GM21576 (cell line): ENCODE results near the gene ZSWIM7.
A peak's percentile ranks its signal among the peaks of the same experiment; 100 is the strongest.

Experiments
- ATAC-seq: cut with Tn5 transposase; IDR thresholded peaks from one replicate; pipeline ENCODE4 v1.9.1; 2021; ENCODE audit warnings: mild to moderate bottlenecking, moderate library complexity; ENCODE audit not compliant: unreplicated experiment

The ZSWIM7 gene

GRCh38 chr17:15999141-15999973 is at the start of gene ZSWIM7, which contains the start of gene TTC19:
Gene ZSWIM7 (minus strand): TSS chr17:15999704. CDS start chr17:15999594, 110 bp downstream.
Gene TTC19 (plus strand): TSS chr17:15999824. CDS start chr17:15999849, 25 bp downstream.
- ATAC-seq: peak; percentile 91

- no peak for ATAC-seq
Observed at GRCh38 chr17:16048811-16049449, 49.4 kb upstream of the ZSWIM7 start.

- ATAC-seq: no peak
Observed at GRCh38 chr17:16046966-16047365, 47.5 kb upstream of the ZSWIM7 start.

GRCh38 chr17:16044487-16044886 is 45.0 kb upstream of the ZSWIM7 start:
- ATAC-seq: no peak

GRCh38 chr17:16040710-16041251 is 41.3 kb upstream of the ZSWIM7 start:
- ATAC-seq: no peak

- ATAC-seq: no peak
Observed at GRCh38 chr17:16037636-16038035, 38.1 kb upstream of the ZSWIM7 start.

- no peak for ATAC-seq
Observed at GRCh38 chr17:16036261-16036660, 36.8 kb upstream of the ZSWIM7 start.

- ATAC-seq: no peak
Observed at GRCh38 chr17:16033729-16034349, 34.3 kb upstream of the ZSWIM7 start.

GRCh38 chr17:16027708-16028584 is 28.4 kb upstream of the ZSWIM7 start:
- ATAC-seq: peak; percentile 80

- ATAC-seq: no peak
Observed at GRCh38 chr17:16026895-16027294, 27.4 kb upstream of the ZSWIM7 start.

- no peak for ATAC-seq
Observed at GRCh38 chr17:16025202-16025601, 25.7 kb upstream of the ZSWIM7 start.

- ATAC-seq: no peak
Observed at GRCh38 chr17:16023881-16024280, 24.4 kb upstream of the ZSWIM7 start.

- ATAC-seq: no peak
Observed at GRCh38 chr17:16019347-16019746, 19.8 kb upstream of the ZSWIM7 start.

GRCh38 chr17:16013943-16014407 is 14.5 kb upstream of the ZSWIM7 start:
- ATAC-seq: no peak

- ATAC-seq: no peak
Observed at GRCh38 chr17:16007439-16007838, 7.9 kb upstream of the ZSWIM7 start.

- no peak for ATAC-seq
Observed at GRCh38 chr17:16005636-16006035, 6.1 kb upstream of the ZSWIM7 start.

- ATAC-seq: no peak
Observed at GRCh38 chr17:16003841-16004240, 4.3 kb upstream of the ZSWIM7 start.

- no peak for ATAC-seq
Observed at GRCh38 chr17:16002708-16003260, 3.3 kb upstream of the ZSWIM7 start.

- ATAC-seq: no peak
Observed at GRCh38 chr17:16001226-16001897, 1.9 kb upstream of the ZSWIM7 start.
